ENCODE data around the gene AOAH.

AOAH gene

DNA sequence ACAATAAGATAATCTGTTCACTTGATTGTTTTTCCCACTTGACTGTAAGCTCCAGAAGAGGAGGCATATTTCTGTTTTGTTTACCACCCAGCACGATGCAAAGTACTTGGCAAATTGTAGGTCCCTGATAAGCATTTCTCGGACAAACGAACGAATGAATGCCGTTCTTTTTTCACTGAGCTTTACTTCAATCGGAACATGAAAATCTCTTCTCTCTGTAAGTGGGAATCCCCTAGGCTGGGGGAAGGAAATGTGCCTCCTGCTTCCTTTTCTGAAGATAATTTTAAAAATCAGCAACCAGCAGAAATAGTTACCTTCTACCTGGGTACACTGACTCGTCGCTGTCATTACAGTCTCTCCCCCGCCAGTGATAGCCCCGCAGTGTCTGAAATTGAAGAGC is 102.9 kb downstream of the AOAH start:
- Histone ChIP-seq H3K36me3 (ENCODE audit: insufficient read depth, low read length) (peaks cover 3% of the 10 kb centered on the region; the same call in 1 of the 2 replicates), H3K4me2 (ENCODE audit: insufficient read depth, low read length) (no peak overlapping the region), H3K9me3 (ENCODE audit: insufficient read depth, low read length, severe bottlenecking) (no peaks in the 10 kb centered on the region), H3K27ac (ENCODE audit: low read length) (no peak overlapping the region), H3K27me3 (ENCODE audit: insufficient read depth, low read length, poor library complexity) (no peaks in the 10 kb centered on the region), H3K79me2 (ENCODE audit: insufficient read depth, low read length) (no peaks in the 10 kb centered on the region), H4K20me1 (ENCODE audit: insufficient read depth, low read length) (no peaks in the 10 kb centered on the region), H3K4me3 (ENCODE audit: low read depth in 1 of 2, low read length in 2 of 2) (no peak overlapping the region), H3K9ac (ENCODE audit: low read depth, low read length) (no peak overlapping the region), H3K4me1 (ENCODE audit: insufficient read depth, low read length) (peaks cover 29% of the 10 kb centered on the region), H2AFZ (ENCODE audit: low read depth, low read length) (no peak overlapping the region)
- DNase-seq (no peak), ATAC-seq (ENCODE audit: insufficient read depth, low read depth) (no peak)
- TF ChIP-seq EZH2 (IDR thresholded peaks at IDR 0.05; ENCODE audit: borderline replicate concordance, low read depth, low read length, severe bottlenecking) (no peak), CTCF (IDR thresholded peaks at IDR 0.05; ENCODE audit: borderline replicate concordance, extremely low read depth, low read length, poor library complexity, severe bottlenecking) (no peak)

GRCh38 chr7:36620166-36620708 is 104.1 kb downstream of the AOAH start:
- DNase-seq (no peak), ATAC-seq (ENCODE audit: insufficient read depth, low read depth) (no peak)
- peaks cover 3% of the 10 kb centered on the region; the same call in 1 of the 2 replicates for H3K36me3 ChIP-seq (ENCODE audit: insufficient read depth, low read length)
- no peak overlapping the region for H3K4me3 ChIP-seq (ENCODE audit: low read depth in 1 of 2, low read length in 2 of 2)
- no peak overlapping the region for H2AFZ ChIP-seq (ENCODE audit: low read depth, low read length)
- no peaks in the 10 kb centered on the region for H3K27me3 ChIP-seq (ENCODE audit: insufficient read depth, low read length, poor library complexity)
- peaks cover 23% of the 10 kb centered on the region for H3K4me1 ChIP-seq (ENCODE audit: insufficient read depth, low read length)
- H4K20me1 ChIP-seq (ENCODE audit: insufficient read depth, low read length), result no peaks in the 10 kb centered on the region
- no peaks in the 10 kb centered on the region for H3K9me3 ChIP-seq (ENCODE audit: insufficient read depth, low read length, severe bottlenecking)
- TF ChIP-seq CTCF (IDR thresholded peaks at IDR 0.05; ENCODE audit: borderline replicate concordance, extremely low read depth, low read length, poor library complexity, severe bottlenecking), result no peak
- no peak for TF ChIP-seq EZH2 (IDR thresholded peaks at IDR 0.05; ENCODE audit: borderline replicate concordance, low read depth, low read length, severe bottlenecking)
- H3K27ac ChIP-seq (ENCODE audit: low read length), result no peak overlapping the region
- H3K79me2 ChIP-seq (ENCODE audit: insufficient read depth, low read length), result no peaks in the 10 kb centered on the region
- H3K4me2 ChIP-seq (ENCODE audit: insufficient read depth, low read length), result no peak overlapping the region
- no peak overlapping the region for H3K9ac ChIP-seq (ENCODE audit: low read depth, low read length)

DNA sequence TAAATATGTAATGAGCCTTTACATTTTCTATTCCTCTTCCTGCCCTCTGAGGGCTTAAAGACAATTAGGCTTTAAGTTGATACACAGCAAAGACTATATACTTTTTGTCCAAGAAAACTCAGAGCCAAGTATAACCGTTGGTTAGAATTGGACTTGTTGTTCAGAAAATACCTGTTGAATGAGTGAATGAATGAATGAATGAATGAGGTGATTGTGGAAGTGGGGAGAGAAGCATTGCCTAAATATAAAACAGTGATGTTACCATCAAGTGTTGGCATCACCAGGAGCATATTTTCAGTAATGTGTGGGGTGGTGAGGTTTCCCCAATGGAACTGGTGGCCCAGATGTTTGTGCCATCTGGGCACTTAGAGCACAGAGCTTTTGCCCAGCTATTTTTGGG is 106.9 kb downstream of the AOAH start:
- no peaks in the 10 kb centered on the region for H3K27me3 ChIP-seq (ENCODE audit: insufficient read depth, low read length, poor library complexity)
- no peaks in the 10 kb centered on the region for H4K20me1 ChIP-seq (ENCODE audit: insufficient read depth, low read length)
- no peaks in the 10 kb centered on the region for H3K79me2 ChIP-seq (ENCODE audit: insufficient read depth, low read length)
- no peak overlapping the region for H3K4me3 ChIP-seq (ENCODE audit: low read depth in 1 of 2, low read length in 2 of 2)
- no peaks in the 10 kb centered on the region for H3K4me1 ChIP-seq (ENCODE audit: insufficient read depth, low read length)
- DNase-seq (no peak), ATAC-seq (ENCODE audit: insufficient read depth, low read depth) (no peak)
- TF ChIP-seq CTCF (IDR thresholded peaks at IDR 0.05; ENCODE audit: borderline replicate concordance, extremely low read depth, low read length, poor library complexity, severe bottlenecking), result no peak
- TF ChIP-seq EZH2 (IDR thresholded peaks at IDR 0.05; ENCODE audit: borderline replicate concordance, low read depth, low read length, severe bottlenecking), result no peak
- H2AFZ ChIP-seq (ENCODE audit: low read depth, low read length), result no peak overlapping the region
- peaks cover 3% of the 10 kb centered on the region; the same call in 1 of the 2 replicates for H3K36me3 ChIP-seq (ENCODE audit: insufficient read depth, low read length)
- no peak overlapping the region for H3K4me2 ChIP-seq (ENCODE audit: insufficient read depth, low read length)
- H3K9ac ChIP-seq (ENCODE audit: low read depth, low read length), result no peak overlapping the region
- H3K27ac ChIP-seq (ENCODE audit: low read length), result no peak overlapping the region
- H3K9me3 ChIP-seq (ENCODE audit: insufficient read depth, low read length, severe bottlenecking), result no peaks in the 10 kb centered on the region

All from DND-41 (cell line).